NCI-H345 (cell line): Measurements from ENCODE around the gene RPS15.

ENCODE experiments used
- DNase-seq: peaks from one replicate; lab custom pipeline; 2025; lab: John Stamatoyannopoulos, UW

The RPS15 gene

DNA sequence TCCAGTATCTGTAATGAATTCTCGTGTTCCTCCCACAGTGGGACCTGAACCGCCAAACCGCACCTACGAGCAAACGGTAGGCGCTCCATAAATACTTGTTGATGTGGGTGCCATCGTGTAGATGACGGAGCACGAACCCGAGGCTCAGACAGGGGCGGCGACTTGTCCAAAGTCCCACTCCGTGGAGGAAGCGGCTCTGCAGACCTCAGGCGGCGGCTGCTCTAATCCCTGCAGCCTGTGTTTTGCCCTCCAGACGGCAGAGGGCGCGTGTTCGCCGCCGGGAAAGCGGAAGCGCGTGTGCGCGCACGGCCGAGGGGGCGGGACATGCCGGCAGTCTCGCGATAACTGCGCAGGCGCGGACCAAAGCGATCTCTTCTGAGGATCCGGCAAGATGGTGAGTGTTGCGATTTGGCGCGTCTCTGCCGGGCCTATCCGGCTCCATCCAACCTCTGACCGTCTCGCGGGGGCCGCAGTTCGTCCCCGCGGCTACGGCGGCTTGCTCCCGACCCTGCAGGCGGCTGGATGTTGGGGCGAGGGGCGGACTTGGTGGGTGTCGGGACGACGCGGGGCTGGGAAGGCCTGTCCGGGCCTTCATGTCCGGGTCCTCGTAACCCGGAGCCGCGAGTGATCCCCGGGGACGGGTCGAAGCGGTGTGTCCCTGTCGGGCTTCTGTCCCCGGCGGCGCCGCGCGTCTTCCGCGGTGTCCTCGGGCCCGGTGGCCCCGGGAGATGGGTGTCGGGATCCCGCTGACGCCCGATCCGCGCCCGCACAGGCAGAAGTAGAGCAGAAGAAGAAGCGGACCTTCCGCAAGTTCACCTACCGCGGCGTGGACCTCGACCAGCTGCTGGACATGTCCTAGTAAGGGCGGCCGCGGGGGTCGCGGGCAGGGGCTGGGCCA lies at the start of gene RPS15:
Gene RPS15, plus strand, starts transcription at position 362 of the 898 bp plus-strand sequence. Its CDS starts 30 bp downstream, at position 392.
- DNase-seq = peak; percentile 95

GRCh38 chr19:1388637-1389026 lies 49.6 kb upstream of the RPS15 start:
- DNase-seq = no peak

- DNase-seq = no peak
These were observed 48.9 kb upstream of the RPS15 start for GRCh38 chr19:1389033-1389940.

DNA sequence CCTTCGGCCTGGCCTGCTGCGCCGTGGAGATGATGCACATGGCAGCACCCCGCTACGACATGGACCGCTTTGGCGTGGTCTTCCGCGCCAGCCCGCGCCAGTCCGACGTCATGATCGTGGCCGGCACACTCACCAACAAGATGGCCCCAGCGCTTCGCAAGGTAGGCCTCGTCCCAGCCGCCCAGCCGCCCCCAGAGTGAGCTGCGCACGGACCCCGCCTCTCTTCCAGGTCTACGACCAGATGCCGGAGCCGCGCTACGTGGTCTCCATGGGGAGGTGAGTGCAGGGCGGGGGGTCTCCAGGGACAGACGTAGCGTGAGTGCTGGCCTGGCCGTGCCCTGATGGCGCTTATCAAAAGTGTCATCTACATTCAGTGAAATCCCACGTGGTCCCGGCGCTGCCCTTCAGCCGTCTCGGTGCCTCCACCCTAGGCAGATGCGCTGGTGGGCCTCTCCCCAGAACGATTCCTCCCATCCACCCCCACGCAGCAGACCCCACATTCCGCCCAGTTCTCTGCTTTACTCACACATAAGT lies 47.2 kb upstream of the RPS15 start:
- no peak for DNase-seq

DNA sequence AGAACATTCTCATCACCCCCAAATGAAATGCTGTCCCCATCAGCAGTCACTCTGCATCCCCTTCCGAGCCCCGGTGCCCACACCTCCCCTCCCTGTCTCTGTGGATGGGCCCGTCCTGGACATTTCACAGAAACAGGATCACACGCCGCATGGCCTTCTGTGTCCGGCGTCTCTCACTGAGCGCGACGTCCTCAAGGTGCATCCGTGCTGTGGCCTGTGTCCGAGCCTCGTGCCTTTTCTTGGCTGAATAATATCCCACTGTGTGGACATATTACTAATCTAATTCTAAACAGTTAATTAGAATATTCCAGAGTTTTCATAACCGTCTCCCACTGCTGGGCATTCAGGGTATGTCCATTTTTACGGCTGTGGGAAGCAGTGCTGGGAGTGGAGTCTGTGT lies 45.8 kb upstream of the RPS15 start:
- no peak for DNase-seq

DNA sequence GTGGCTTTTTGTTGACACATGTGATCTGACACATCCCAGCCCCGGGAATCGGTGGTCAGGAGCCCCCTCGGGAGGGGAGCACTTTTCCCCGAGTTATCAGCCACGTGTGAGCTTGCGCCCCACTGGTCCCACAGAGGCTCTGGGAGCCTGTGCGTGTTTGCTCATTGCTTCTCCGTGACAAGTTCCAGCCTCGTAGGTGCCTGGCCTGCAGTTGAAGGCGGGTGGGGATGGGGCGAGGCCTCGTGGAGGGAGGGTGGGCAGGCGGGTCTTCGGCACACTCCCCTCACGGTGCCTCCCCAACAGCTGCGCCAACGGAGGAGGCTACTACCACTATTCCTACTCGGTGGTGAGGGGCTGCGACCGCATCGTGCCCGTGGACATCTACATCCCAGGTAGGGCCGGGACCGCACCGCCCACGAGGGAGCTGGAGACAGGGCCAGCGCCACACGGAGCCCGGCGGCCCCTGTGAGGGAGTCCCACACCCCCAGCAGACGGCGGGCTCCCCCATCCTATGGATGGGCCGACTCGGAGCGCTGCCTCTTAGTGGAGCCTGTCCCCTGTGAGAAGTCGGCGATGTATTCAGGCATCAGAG lies 45.2 kb upstream of the RPS15 start:
- no peak for DNase-seq

- no peak for DNase-seq
These were observed 44.4 kb upstream of the RPS15 start for GRCh38 chr19:1393841-1394240.

DNA sequence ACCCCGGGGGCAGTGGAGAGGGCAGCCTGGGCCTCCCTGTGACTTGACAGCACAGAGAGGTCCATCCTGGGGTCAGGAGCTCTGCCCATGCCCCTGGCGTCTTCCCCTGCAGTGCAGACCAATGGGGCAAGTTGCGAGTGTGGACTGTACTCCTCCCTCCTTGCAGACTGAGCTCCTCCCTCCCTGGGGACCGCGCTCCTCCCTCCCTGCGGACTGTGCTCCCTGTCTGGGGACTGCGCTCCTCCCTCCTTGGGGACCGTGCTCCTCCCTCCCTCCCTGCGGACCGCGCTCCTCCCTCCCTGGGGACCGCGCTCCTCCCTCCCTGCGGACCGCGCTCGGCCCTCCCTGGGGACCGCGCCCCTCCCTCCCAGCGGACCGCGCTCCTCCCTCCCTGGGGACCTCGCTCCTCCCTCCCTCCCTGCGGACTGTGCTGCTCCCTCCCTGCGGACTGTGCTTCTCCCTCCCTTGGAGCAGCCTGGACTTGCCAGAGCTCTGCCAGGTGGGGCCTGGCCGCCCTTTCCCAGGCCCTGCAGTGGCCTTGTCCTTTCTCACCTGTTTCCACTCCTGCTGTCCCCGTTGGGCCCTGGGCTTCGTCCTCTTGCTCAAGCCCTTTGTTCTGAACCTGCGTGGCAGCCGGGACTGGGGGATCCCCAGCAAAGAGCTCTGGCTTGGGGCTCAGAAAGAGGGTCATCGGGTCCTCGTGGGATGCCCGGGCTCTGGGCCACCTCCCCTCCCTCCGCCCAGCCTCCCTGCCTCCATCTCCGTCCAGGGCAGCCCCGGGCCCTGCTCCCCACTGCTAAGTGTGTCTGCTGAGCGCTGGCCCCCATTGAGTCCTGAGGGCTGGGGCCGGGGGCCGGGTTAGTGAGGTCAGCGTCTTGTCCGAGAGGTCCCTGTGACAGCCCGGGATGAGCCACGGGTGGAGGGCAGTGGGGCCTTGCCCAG lies 43.7 kb upstream of the RPS15 start:
- DNase-seq = no peak

GRCh38 chr19:1395194-1396018 lies 42.8 kb upstream of the RPS15 start:
- DNase-seq = no peak

DNA sequence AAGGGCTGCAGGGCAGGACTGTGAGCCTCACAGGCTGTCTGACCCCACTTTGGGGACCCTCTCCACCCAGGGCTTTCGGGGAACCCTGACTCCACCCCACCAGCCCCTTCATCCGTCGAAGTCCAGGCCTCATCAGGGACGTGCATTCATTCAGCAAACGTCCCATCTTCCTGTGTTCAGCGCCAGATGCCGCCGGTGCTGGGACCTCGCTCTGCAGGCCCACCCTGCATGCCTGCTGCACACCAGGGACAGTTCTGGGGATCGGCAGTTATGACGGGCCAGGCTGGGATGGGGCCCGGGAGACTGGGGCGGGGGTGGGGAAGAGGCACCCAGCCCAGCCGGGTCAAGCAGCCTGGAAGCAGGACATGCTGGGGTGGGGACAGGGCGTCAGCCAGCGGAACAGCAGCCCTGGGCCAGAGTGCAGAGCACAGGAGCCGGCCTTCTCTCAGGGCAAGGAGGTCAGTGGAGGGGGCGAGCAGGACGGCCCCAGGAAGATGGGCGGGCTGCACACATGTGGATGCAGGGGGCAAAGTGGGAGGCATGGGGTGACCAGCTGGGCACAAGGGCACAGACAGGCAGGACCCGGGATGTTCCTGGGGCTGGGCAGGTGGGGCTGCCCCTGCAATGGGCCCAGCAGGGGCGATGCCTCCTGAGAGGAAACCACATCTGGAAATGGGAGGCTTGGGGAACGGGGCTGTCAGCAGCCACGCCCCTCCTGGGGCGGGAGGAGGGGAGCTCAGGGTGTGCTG lies 42.0 kb upstream of the RPS15 start:
- DNase-seq = no peak

- DNase-seq = no peak
These were observed 41.2 kb upstream of the RPS15 start for GRCh38 chr19:1396768-1397679.

GRCh38 chr19:1397838-1398237 lies 40.4 kb upstream of the RPS15 start:
- no peak for DNase-seq

DNA sequence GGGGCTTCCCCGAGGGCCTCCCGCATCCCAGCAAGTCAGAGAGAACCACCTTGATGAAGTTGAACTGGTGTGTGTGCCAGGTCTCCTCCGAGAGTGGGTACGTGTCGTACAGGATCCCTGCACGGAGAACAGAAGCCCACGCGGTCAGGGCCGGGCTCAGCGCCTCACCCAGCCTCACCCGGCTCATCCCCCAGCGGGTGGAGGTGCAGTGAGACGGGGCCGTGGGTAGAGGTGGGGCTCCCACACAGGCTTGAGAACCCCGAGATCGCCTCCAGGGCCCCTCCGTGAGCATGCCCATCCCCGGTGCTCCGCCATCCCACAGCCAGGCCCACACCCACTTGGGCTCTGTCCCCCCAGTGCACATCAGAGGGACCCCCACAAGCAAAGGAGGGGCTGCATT lies 39.1 kb upstream of the RPS15 start:
- DNase-seq = no peak

DNA sequence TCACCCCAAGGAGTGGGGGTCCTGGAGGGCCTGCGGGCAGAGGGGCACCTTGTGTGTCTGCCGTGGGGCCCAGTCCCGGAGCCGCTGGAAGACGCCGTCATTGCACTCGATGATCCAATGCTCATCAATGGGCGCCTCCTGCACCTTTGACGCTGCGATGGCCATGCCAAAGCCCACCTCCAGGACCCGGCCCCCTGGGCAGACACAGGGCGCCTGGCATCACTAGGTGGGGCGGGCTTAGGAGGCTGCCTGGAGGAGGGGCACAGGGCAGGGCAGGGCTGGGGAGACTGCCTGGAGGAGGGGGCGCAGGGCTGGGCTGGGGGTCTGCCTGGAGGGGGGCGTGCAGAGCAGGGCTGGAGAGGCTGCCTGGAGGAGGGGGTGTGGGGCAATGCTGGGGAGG lies 38.5 kb upstream of the RPS15 start:
- no peak for DNase-seq

DNA sequence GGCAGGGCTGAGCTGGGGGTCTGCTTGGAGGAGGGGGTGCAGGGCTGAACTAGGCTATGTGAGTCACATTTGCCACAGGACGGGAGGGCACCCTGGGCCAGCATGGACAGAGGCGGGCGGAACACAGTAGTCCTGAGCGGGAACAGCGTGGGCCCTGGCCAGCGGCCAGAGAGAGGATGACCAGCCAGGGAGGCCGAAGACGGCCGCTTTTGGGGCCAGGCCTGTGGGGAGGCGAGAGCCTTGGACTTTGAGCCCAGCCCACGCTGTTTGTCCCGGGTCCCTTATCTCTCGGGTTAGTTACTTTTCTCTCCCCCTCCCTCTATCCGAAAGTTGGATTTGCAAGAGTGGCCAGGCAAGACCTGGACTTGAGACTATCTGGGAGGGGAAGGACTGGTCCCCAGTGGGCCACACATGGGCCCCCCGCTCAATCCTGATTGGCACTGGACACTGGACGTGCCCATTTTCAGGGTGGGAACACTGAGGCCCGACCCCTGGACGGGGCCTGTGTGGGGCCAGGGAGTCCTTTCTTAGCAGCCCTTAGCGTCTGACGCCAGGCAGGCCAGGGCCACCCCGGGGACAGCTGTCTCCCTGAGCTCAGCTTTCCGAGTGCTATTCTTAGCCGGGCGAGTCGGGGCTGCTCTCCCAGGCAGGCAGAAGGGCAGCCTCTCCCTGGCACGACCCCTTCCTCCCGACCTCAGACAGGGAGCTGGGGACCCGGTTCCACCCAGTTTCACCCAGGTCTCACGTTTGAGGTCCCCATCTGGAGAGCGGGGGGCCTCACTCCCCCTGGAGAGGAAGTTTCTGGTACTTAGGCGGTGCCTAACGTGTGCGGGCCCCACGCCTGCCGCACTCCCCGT lies 37.7 kb upstream of the RPS15 start:
- peak; percentile 45 for DNase-seq

- peak; percentile 67 for DNase-seq
These were observed 36.9 kb upstream of the RPS15 start, which contains the start of gene GAMT for GRCh38 chr19:1401138-1401888. Gene GAMT (minus strand): TSS chr19:1401542. CDS start chr19:1401476, 66 bp downstream.

GRCh38 chr19:1401889-1402217 lies 36.3 kb upstream of the RPS15 start:
- no peak for DNase-seq
